Upper lobe of left lung (tissue), 4 donors: ENCODE measurements around the gene AMFR.

ENCODE experiments used
- EP300 ChIP-seq, 4 donors: sonication (generic); formaldehyde crosslinking; IDR thresholded peaks; one replicate each; pipeline ENCODE4 v1.5.1; 2017; ENCODE audit warnings: antibody characterized with exemption in 4 of 4, control low read depth in 2 of 4
- TF ChIP-seq, protein P1 (sequence below), 6 experiments: fragments of 450-650 bp in 4 of 6; fragments of 200-600 bp in 2 of 6; sonication (generic) in 2 of 6; IDR thresholded peaks; one replicate each; pipeline ENCODE4 v1.5.1; 2016 to 2019; ENCODE audit warnings: antibody characterized with exemption in 6 of 6

GRCh38 chr16:56426585-56426984 lies 1.2 kb upstream of the AMFR start:
- no peak for TF ChIP-seq EP300 (IDR thresholded peaks at IDR 0.05)
- TF ChIP-seq, protein P1, sequence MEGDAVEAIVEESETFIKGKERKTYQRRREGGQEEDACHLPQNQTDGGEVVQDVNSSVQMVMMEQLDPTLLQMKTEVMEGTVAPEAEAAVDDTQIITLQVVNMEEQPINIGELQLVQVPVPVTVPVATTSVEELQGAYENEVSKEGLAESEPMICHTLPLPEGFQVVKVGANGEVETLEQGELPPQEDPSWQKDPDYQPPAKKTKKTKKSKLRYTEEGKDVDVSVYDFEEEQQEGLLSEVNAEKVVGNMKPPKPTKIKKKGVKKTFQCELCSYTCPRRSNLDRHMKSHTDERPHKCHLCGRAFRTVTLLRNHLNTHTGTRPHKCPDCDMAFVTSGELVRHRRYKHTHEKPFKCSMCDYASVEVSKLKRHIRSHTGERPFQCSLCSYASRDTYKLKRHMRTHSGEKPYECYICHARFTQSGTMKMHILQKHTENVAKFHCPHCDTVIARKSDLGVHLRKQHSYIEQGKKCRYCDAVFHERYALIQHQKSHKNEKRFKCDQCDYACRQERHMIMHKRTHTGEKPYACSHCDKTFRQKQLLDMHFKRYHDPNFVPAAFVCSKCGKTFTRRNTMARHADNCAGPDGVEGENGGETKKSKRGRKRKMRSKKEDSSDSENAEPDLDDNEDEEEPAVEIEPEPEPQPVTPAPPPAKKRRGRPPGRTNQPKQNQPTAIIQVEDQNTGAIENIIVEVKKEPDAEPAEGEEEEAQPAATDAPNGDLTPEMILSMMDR (IDR thresholded peaks at IDR 0.05), result no peak
